ENCODE data around the gene SMAD3. TPM values are rescaled to one million over a fixed set of nuclear protein-coding genes. Genes with fewer than 3 reads are reported as not detected.
A peak's percentile ranks its signal among the peaks of the same experiment; 100 is the strongest.

Gene SMAD3
- total RNA-seq, 2 donors from 2014 or later = 19.7 to 52.4 TPM

DNA sequence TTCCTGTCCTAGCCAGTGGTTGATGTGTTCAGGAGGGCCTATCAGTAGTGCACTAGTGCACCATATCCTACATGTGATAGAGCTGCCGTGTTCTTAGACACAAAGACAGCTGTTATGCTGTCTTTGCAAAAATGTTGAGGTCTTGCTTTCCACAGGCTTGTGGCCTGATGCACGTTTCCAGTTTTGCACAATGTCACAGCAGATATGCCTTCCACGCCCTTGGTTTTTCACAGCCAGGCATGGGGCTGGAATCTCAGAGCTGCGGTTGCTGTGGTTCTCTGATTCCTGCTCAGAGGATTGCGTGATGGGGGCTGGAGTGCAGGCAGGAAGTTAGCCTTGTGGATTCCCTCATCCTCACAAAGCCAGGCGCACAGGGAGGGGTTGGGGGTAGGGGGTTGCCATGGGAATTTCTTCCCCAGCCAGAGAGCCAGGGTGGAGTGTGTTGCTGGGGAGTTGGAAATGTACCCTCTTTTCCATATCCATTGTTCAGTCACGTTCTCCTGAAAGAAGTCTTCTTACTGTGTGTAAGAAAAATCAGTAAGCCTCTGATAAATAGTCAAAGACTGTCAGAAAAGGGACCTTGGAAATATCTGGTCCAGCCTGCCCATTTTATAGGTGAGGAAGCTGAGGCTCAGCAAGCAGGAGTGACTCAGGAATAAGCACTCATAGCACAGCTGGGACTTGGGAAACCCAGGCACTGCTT, 79.4 kb downstream of the SMAD3 start:
- no peaks in the 10 kb centered on the region for H3K36me3 ChIP-seq (replicated peaks in 1 of 2; ENCODE audit: insufficient read depth in 1 of 2, low read depth in 2 of 2)
- intact Hi-C loops (cut with DNase I) = no loop called here
- WGBS, 2 donors = 64 to 66% methylated on average over 3 to 7 of the region's 7 CpGs
- DNase-seq = no peak
- TF ChIP-seq, protein P1, sequence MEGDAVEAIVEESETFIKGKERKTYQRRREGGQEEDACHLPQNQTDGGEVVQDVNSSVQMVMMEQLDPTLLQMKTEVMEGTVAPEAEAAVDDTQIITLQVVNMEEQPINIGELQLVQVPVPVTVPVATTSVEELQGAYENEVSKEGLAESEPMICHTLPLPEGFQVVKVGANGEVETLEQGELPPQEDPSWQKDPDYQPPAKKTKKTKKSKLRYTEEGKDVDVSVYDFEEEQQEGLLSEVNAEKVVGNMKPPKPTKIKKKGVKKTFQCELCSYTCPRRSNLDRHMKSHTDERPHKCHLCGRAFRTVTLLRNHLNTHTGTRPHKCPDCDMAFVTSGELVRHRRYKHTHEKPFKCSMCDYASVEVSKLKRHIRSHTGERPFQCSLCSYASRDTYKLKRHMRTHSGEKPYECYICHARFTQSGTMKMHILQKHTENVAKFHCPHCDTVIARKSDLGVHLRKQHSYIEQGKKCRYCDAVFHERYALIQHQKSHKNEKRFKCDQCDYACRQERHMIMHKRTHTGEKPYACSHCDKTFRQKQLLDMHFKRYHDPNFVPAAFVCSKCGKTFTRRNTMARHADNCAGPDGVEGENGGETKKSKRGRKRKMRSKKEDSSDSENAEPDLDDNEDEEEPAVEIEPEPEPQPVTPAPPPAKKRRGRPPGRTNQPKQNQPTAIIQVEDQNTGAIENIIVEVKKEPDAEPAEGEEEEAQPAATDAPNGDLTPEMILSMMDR (IDR thresholded peaks at IDR 0.05) = no peak
- TF ChIP-seq POLR2A (IDR thresholded peaks at IDR 0.05) = no peak
- ATAC-seq = no peak
- H3K4me1 ChIP-seq = peaks cover 78% of the 10 kb centered on the region
- H3K27ac ChIP-seq = peak overlapping the region in 3 of 4 donors; percentile 5 to 76 (median 19)
- H3K27me3 ChIP-seq = no peaks in the 10 kb centered on the region
- H3K4me3 ChIP-seq = no peak overlapping the region
- H3K9me3 ChIP-seq = no peaks in the 10 kb centered on the region

DNA sequence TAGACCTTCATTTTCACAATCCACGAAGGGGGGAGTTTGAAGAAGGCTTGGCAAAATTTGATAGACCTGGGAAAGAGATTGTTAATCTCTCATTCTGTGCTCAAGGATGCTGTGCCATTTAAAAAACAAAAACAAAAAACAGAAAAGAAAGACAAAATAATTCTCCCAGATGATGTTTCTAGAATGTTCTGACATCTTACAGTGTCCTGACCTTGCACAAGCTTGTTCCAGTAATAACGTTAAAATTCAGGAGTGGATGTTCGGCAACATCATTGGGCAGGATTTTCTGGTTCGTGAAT, 79.9 kb downstream of the SMAD3 start:
- intact Hi-C loops (cut with DNase I) = no loop called here
- no peak for ATAC-seq
- WGBS, 2 donors = 77 to 80% methylated on average over 4 of the region's 4 CpGs

DNA sequence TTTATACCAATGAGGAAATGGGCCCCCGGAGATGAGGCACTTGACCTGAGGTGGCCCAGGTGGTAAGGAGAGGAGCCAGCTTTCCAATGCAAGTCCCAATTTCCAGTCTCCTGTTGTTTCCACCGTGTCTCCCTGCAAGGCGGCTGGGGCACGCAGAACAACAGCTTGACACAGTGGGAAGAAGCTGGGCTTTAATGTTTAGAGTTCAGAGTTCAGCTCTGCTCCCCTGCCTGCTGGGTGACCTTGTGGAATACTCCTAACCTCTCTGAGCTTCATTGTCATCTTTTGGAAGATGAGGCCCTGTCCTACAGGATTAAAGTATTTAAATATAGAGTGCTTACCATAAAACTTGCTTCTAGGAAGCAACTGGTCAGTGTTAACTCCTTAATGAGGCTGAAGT, 80.3 kb downstream of the SMAD3 start:
- intact Hi-C loops (cut with DNase I) = no loop called here
- H3K4me1 ChIP-seq = peaks cover 77% of the 10 kb centered on the region
- ATAC-seq = no peak

More for the DNA sequence above, 79.9 kb downstream of the SMAD3 start:
- Histone ChIP-seq H3K27me3 (no peaks in the 10 kb centered on the region), H3K36me3 (replicated peaks in 1 of 2; ENCODE audit: insufficient read depth in 1 of 2, low read depth in 2 of 2) (no peaks in the 10 kb centered on the region), H3K4me3 (no peak overlapping the region), H3K27ac (peak overlapping the region in 3 of 4 donors; percentile 5 to 76 (median 19)), H3K9me3 (no peaks in the 10 kb centered on the region), H3K4me1 (peaks cover 78% of the 10 kb centered on the region)
- no peak for TF ChIP-seq POLR2A (IDR thresholded peaks at IDR 0.05)
- TF ChIP-seq, protein P1 (IDR thresholded peaks at IDR 0.05) = no peak
- no peak for DNase-seq

DNA sequence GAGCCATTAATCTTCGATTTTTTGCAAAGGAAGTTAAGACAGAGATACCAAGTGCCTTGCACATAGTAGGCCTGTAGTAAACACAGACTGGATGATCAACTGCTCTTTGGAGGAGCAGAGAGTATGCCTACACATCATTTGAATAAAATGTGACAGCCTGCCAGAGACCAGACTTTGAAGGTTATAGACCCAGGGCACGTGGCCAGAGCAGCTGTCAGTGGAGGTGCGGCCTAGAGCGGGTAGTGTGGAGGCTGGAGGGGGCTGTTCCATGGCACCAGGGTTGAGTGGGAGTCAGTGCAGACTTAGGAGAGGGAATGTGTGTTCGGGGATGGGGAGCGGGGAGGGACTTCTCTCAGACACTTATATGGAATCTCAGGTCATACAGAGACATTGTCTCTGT, 80.8 kb downstream of the SMAD3 start:
- peak; percentile 68 to 84 (median 70) for DNase-seq
- intact Hi-C loops (cut with DNase I) = no loop called here
- WGBS, 2 donors = 30 to 36% methylated on average over 6 of the region's 6 CpGs
- Histone ChIP-seq H3K4me3 (no peak overlapping the region), H3K4me1 (peaks cover 77% of the 10 kb centered on the region), H3K27me3 (no peaks in the 10 kb centered on the region), H3K36me3 (replicated peaks in 1 of 2; ENCODE audit: insufficient read depth in 1 of 2, low read depth in 2 of 2) (no peaks in the 10 kb centered on the region), H3K9me3 (no peaks in the 10 kb centered on the region), H3K27ac (peak overlapping the region; percentile 23 to 85 (median 76))
- no peak for TF ChIP-seq POLR2A (IDR thresholded peaks at IDR 0.05)
- TF ChIP-seq, protein P1 (IDR thresholded peaks at IDR 0.05) = no peak
- peak; percentile 49 for ATAC-seq

More for the DNA sequence above, 80.3 kb downstream of the SMAD3 start:
- DNase-seq = no peak
- WGBS, 2 donors = 77 to 88% methylated on average over 4 of the region's 4 CpGs
- no peaks in the 10 kb centered on the region for H3K36me3 ChIP-seq (replicated peaks in 1 of 2; ENCODE audit: insufficient read depth in 1 of 2, low read depth in 2 of 2)
- H3K9me3 ChIP-seq = no peaks in the 10 kb centered on the region
- no peak overlapping the region for H3K4me3 ChIP-seq
- H3K27ac ChIP-seq = peak overlapping the region in 3 of 4 donors; percentile 6 to 85 (median 76)
- TF ChIP-seq, protein P1 (IDR thresholded peaks at IDR 0.05) = no peak
- TF ChIP-seq POLR2A (IDR thresholded peaks at IDR 0.05) = no peak
- no peaks in the 10 kb centered on the region for H3K27me3 ChIP-seq

DNA sequence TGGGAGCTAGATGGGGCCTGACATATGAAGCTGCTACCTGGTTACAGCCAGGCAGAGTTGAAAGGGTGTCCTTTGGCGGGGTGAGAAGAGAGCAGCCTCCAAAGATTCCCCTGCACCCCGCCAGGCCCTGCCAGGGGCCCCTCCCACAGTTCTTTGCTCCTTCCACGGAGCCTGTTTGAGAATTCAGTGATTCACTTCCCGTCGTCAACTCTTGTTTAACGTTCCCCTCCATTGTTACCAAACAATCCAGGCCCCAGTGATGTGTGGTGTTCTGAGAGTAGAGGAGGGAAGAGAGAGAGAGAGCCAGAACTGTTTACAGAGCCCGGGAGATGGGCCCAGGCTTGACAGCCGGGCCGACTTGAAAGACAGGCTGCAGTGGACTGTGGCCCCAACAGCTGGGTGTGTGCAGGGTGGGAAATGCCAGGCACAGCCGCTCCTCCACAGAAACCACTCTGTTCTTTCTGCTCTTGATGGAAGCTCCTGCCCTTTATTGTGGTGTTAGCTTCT, 81.5 kb downstream of the SMAD3 start:
- Histone ChIP-seq H3K4me3 (no peak overlapping the region), H3K27me3 (no peaks in the 10 kb centered on the region), H3K27ac (peak overlapping the region; percentile 23 to 85 (median 76)), H3K9me3 (no peaks in the 10 kb centered on the region), H3K36me3 (replicated peaks in 1 of 2; ENCODE audit: insufficient read depth in 1 of 2, low read depth in 2 of 2) (no peaks in the 10 kb centered on the region), H3K4me1 (peaks cover 73% of the 10 kb centered on the region)
- intact Hi-C loops (cut with DNase I) = no loop called here
- TF ChIP-seq POLR2A (IDR thresholded peaks at IDR 0.05) = no peak
- TF ChIP-seq, protein P1 (IDR thresholded peaks at IDR 0.05) = no peak
- ATAC-seq = peak; percentile 8
- no peak for DNase-seq
- 29 to 32% methylated on average over 10 of the region's 10 CpGs for WGBS, 2 donors

All from body of pancreas (tissue), 4 donors.